ENCODE results near the gene KATNB1. TPM values are rescaled to one million over a fixed set of nuclear protein-coding genes. Genes with fewer than 3 reads are reported as not detected.

KATNB1 gene
- total and polyA plus RNA-seq, 2 experiments from 2014 or later = 31.4 to 65.9 TPM

GRCh38 chr16:57741660-57742191, 6.2 kb downstream of the KATNB1 start:
- H2AFZ ChIP-seq = no peak overlapping the region
- H3K9me2 ChIP-seq (ENCODE audit: insufficient read depth) = no peaks in the 10 kb centered on the region
- H3K36me3 ChIP-seq (ENCODE audit: insufficient read depth) = 0 out of 2 replicates have a peak, but pooled peaks cover 7% of the 10 kb centered on the region
- TF ChIP-seq CTCF (conservative IDR thresholded peaks at IDR 0.05; ENCODE audit: low read depth in 2 of 2) = no peak
- no peak for TF ChIP-seq JUNB (IDR thresholded peaks at IDR 0.05; ENCODE audit: unreplicated experiment)
- no peak for TF ChIP-seq CREB1 (CRISPR knock-in tag; IDR thresholded peaks at IDR 0.05; ENCODE audit: low read depth)
- no peak for TF ChIP-seq POLR2AphosphoS5 (IDR thresholded peaks at IDR 0.05; ENCODE audit: low read depth)
- TF ChIP-seq STAT1 (IDR thresholded peaks at IDR 0.05; ENCODE audit: unreplicated experiment) = no peak
- TF ChIP-seq EZH2 (IDR thresholded peaks at IDR 0.05; ENCODE audit: low read depth, unreplicated experiment) = no peak
- TF ChIP-seq EZH2phosphoT487 (IDR thresholded peaks at IDR 0.05; ENCODE audit: unreplicated experiment) = no peak
- TF ChIP-seq NANOG (IDR thresholded peaks at IDR 0.05; ENCODE audit: borderline replicate concordance) = no peak
- no peak for TF ChIP-seq ZNF331 (CRISPR knock-in tag; IDR thresholded peaks at IDR 0.05; ENCODE audit: low read depth)
- no peak for TF ChIP-seq ZNF462 (CRISPR knock-in tag; IDR thresholded peaks at IDR 0.05)
- TF ChIP-seq ETS1 (IDR thresholded peaks at IDR 0.05) = no peak
- no peak for TF ChIP-seq ZNF114 (CRISPR knock-in tag; IDR thresholded peaks at IDR 0.05)
- no peak for TF ChIP-seq REST (IDR thresholded peaks at IDR 0.05; ENCODE audit: unreplicated experiment)
- H3F3A ChIP-seq (replicated peaks; ENCODE audit: low read depth) = no peaks in the 10 kb centered on the region
- H3K4me1 ChIP-seq (ENCODE audit: insufficient read depth) = peaks cover 4% of the 10 kb centered on the region; the same call in 1 of the 2 replicates
- no peak overlapping the region for H3K27ac ChIP-seq (ENCODE audit: low read depth)
- Mint-ChIP-seq H3K27ac (no peak overlapping the region), H3K9me3 (no peaks in the 10 kb centered on the region), H3K36me3 (ENCODE audit: low read depth) (peaks cover 26% of the 10 kb centered on the region), H3K4me3 (no peak overlapping the region), H3K27me3 (ENCODE audit: insufficient read depth, low read depth, poor library complexity) (peaks cover 4% of the 10 kb centered on the region), H3K4me1 (peaks cover 7% of the 10 kb centered on the region)
- no peak for ATAC-seq
- no peaks in the 10 kb centered on the region; the same call in 1 of the 2 replicates for H4K20me1 ChIP-seq (replicated peaks; ENCODE audit: insufficient read depth)
- H3K4me2 ChIP-seq = no peak overlapping the region
- H3K27me3 ChIP-seq (ENCODE audit: insufficient read depth) = no peaks in the 10 kb centered on the region
- no peak for DNase-seq (ENCODE audit: low spot score)
- H3K79me2 ChIP-seq (replicated peaks; ENCODE audit: insufficient read depth) = peaks cover 7% of the 10 kb centered on the region
- H3K4me3 ChIP-seq = no peak overlapping the region

All from GM23338 (cell line).